Panc1 (cell line): ENCODE measurements around the gene NDUFAF3. TPM values are rescaled to one million over a fixed set of nuclear protein-coding genes. Genes with fewer than 3 reads are reported as not detected.

Experiments used
- ATAC-seq: fragments of 200-7000 bp; cut with Tn5 transposase; 2 replicates; pipeline ENCODE4 v1.9.1; 2020; ENCODE audit warnings: mild to moderate bottlenecking, moderate library complexity
- Bru-seq: library from RNA; stranded (reverse); fragments of 400-500 nt; gene quantifications from one replicate; lab custom pipeline; 2021; lab: Mats Ljungman, UMichigan
- BruChase-seq, 2 experiments: library from RNA; stranded (reverse); fragments of 400-500 nt; gene quantifications; one replicate each; lab custom pipeline; 2021; lab: Mats Ljungman, UMichigan
- BruUV-seq: library from RNA; stranded (reverse); fragments of 400-500 nt; replicated peaks from 2 replicates; lab custom pipeline; 2021; lab: Mats Ljungman, UMichigan
- CTCF ChIA-PET: fragments of 300-600 bp; sonication (Branson Sonifier 250); formaldehyde crosslinking; loops from one replicate; lab custom pipeline; 2022; ENCODE audit warnings: antibody characterized with exemption; lab: Charles Lee
- POLR2A ChIA-PET: fragments of 300-600 bp; sonication (Branson Sonifier 250); formaldehyde crosslinking; loops from one replicate; lab custom pipeline; 2022; ENCODE audit warnings: antibody characterized with exemption; lab: Charles Lee
- DNase-seq: peaks from one replicate; pipeline ENCODE4 v3.0.0-alpha.2; 2010; ENCODE audit warnings: low read depth, low spot score
- H3K27ac ChIP-seq: 2 replicates; pipeline ENCODE4 v1.5.1; 2011; ENCODE audit warnings: mild to moderate bottlenecking, low read length, inconsistent platforms
- H3K27me3 ChIP-seq: fragments of 200-500 bp; sonication (Bioruptor generic); 2 replicates; pipeline ENCODE4 v1.6.0; 2014; ENCODE audit warnings: low read length, inconsistent platforms; ENCODE audit not compliant: control insufficient read depth, insufficient read depth
- H3K36me3 ChIP-seq: fragments of 200-500 bp; sonication (Bioruptor generic); 2 replicates; pipeline ENCODE4 v1.5.1; 2014; ENCODE audit warnings: inconsistent platforms, mild to moderate bottlenecking, low read length, moderate library complexity; ENCODE audit not compliant: control insufficient read depth, insufficient read depth
- H3K4me1 ChIP-seq: 2 replicates; pipeline ENCODE4 v1.5.1; 2011; ENCODE audit warnings: inconsistent platforms, mild to moderate bottlenecking, low read length, moderate library complexity; ENCODE audit not compliant: control insufficient read depth, insufficient read depth
- H3K4me3 ChIP-seq, 2 experiments: 2 replicates each; pipeline ENCODE4 v1.5.1; 2011 to 2012; ENCODE audit warnings: low read depth in 2 of 2, low read length in 2 of 2, mild to moderate bottlenecking in 2 of 2, inconsistent platforms in 1 of 2, moderate library complexity in 1 of 2
- H3K9me3 ChIP-seq: fragments of 200-500 bp; sonication (Bioruptor generic); 2 replicates; pipeline ENCODE4 v1.5.1; 2014; ENCODE audit warnings: low read depth, mild to moderate bottlenecking, inconsistent platforms, low read length, moderate library complexity; ENCODE audit not compliant: control insufficient read depth, insufficient read depth
- CTCF ChIP-seq: fragments of 450-650 bp; IDR thresholded peaks from 2 replicates; pipeline ENCODE4 v1.5.1; 2017; ENCODE audit warnings: mild to moderate bottlenecking
- POLR2AphosphoS5 ChIP-seq: IDR thresholded peaks from 2 replicates; pipeline ENCODE4 v1.6.1; 2012; ENCODE audit warnings: mild to moderate bottlenecking, low read depth, low read length, moderate library complexity
- SIN3A ChIP-seq: IDR thresholded peaks from 2 replicates; pipeline ENCODE4 v1.6.1; 2012; ENCODE audit warnings: low read depth, mild to moderate bottlenecking, low read length, moderate library complexity, borderline replicate concordance; ENCODE audit not compliant: insufficient read depth
- TCF7L2 ChIP-seq: IDR thresholded peaks from 2 replicates; pipeline ENCODE4 v1.6.1; 2011; ENCODE audit warnings: mild to moderate bottlenecking, low read depth, low read length, inconsistent platforms
- in situ Hi-C: cut with HindIII; loops from 2 replicates; pipeline ENCODE4 v1.10.0; 2016; ENCODE audit warnings: low sequenced_read_pairs, low pct_unique_long_range_greater_than_20kb
- intact Hi-C: fragments of 100-400 bp; cut with micrococcal nuclease; formaldehyde crosslinking; loops from one replicate; pipeline ENCODE4 v1.10.0; 2022; ENCODE audit not compliant: unreplicated experiment
- long read RNA-seq: library from polyadenylated mRNA; unstranded; transcript quantifications from one replicate; pipeline ENCODE4 v2.0.0, GENCODE V29; 2021; ENCODE audit not compliant: unreplicated experiment
- polyA plus RNA-seq: library from polyadenylated mRNA; unstranded; fragments of >200 nt; gene quantifications from one replicate; pipeline ENCODE4 v1.2.1, GENCODE V29; 2012; ENCODE audit warnings: missing spikeins; ENCODE audit not compliant: insufficient read length
- total RNA-seq: library from RNA; stranded (reverse); gene quantifications from one replicate; pipeline ENCODE4 v1.2.1, GENCODE V29; 2021; ENCODE audit not compliant: unreplicated experiment
- TF ChIP-seq, protein P1 (sequence below), 2 experiments: IDR thresholded peaks; 2 replicates each; pipeline ENCODE4 v1.6.1; 2011 to 2012; ENCODE audit warnings: low read depth in 2 of 2, control low read depth in 1 of 2, low read length in 1 of 2, mild to moderate bottlenecking in 1 of 2, moderate library complexity in 1 of 2; ENCODE audit not compliant: insufficient read depth in 1 of 2

NDUFAF3 gene, protein sequence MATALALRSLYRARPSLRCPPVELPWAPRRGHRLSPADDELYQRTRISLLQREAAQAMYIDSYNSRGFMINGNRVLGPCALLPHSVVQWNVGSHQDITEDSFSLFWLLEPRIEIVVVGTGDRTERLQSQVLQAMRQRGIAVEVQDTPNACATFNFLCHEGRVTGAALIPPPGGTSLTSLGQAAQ
- 101 TPM for total RNA-seq
- polyA plus RNA-seq: 127 TPM
- percentile 68 among the genes with signal in this experiment for Bru-seq, nascent RNA
- percentile 76 among the genes with signal in this experiment for BruChase-seq, experiment 1, labeled RNA remaining after a 2-hour chase
- BruChase-seq, experiment 2, labeled RNA remaining after a 6-hour chase: percentile 81 among the genes with signal in this experiment
- long read RNA-seq, transcript NDUFAF3-202 (5 exons, 2,012 nt): major isoform, 82 of 115 reads
- long read RNA-seq, partial matches to known transcripts: 8 of 115 reads
- long read RNA-seq, other reads (novel, unspliced or antisense): 20 of 115 reads

GRCh38 chr3:49021813-49022687 is at the start of gene NDUFAF3:
Gene NDUFAF3, plus strand, starts transcription at chr3:49022121. Its CDS starts 24 bp downstream, at chr3:49022145.
- Histone ChIP-seq H3K9me3 (no peaks in the 10 kb centered on the region), H3K4me1 (peaks cover 26% of the 10 kb centered on the region), H3K36me3 (peaks cover 9% of the 10 kb centered on the region), H3K27ac (peak within 1 kb of the TSS; percentile 97), H3K4me3 (peak within 1 kb of the TSS; percentile 71 to 90), H3K27me3 (no peaks in the 10 kb centered on the region)
- peak; percentile 66 for ATAC-seq
- no peak for DNase-seq
- BruUV-seq: no TSS peak
- intact Hi-C loops (no loop called here), in situ Hi-C loops (no loop called here)
- ChIA-PET POLR2A (interaction anchor here (0.5 to 1.1 kb wide), 4 partner anchors 34 to 400 kb away, joined by 5 to 11 read pairs (median 8); partner anchors contain the start of gene TMEM89), CTCF (interaction anchor here (1.5 kb wide), 1 partner anchor 34 kb away, joined by 4 read pairs; no protein-coding TSS in a partner anchor)
- TF ChIP-seq POLR2AphosphoS5: peak; percentile 11
- TF ChIP-seq, protein P1, sequence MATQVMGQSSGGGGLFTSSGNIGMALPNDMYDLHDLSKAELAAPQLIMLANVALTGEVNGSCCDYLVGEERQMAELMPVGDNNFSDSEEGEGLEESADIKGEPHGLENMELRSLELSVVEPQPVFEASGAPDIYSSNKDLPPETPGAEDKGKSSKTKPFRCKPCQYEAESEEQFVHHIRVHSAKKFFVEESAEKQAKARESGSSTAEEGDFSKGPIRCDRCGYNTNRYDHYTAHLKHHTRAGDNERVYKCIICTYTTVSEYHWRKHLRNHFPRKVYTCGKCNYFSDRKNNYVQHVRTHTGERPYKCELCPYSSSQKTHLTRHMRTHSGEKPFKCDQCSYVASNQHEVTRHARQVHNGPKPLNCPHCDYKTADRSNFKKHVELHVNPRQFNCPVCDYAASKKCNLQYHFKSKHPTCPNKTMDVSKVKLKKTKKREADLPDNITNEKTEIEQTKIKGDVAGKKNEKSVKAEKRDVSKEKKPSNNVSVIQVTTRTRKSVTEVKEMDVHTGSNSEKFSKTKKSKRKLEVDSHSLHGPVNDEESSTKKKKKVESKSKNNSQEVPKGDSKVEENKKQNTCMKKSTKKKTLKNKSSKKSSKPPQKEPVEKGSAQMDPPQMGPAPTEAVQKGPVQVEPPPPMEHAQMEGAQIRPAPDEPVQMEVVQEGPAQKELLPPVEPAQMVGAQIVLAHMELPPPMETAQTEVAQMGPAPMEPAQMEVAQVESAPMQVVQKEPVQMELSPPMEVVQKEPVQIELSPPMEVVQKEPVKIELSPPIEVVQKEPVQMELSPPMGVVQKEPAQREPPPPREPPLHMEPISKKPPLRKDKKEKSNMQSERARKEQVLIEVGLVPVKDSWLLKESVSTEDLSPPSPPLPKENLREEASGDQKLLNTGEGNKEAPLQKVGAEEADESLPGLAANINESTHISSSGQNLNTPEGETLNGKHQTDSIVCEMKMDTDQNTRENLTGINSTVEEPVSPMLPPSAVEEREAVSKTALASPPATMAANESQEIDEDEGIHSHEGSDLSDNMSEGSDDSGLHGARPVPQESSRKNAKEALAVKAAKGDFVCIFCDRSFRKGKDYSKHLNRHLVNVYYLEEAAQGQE (IDR thresholded peaks at IDR 0.05; ENCODE audit: insufficient read depth in 1 of 2, low read depth in 2 of 2, low read length in 1 of 2): no peak
- TF ChIP-seq SIN3A: no peak
- TF ChIP-seq CTCF: peak; percentile 92
- 0 out of 2 replicates have a peak, but pooled peaks have one; percentile 21 for TF ChIP-seq TCF7L2

- POLR2A ChIA-PET: no interaction called here
- Histone ChIP-seq H3K4me3 (no peak overlapping the region), H3K27me3 (no peaks in the 10 kb centered on the region), H3K4me1 (no peaks in the 10 kb centered on the region), H3K9me3 (no peaks in the 10 kb centered on the region), H3K27ac (no peak overlapping the region), H3K36me3 (peaks cover 6% of the 10 kb centered on the region; the same call in 1 of the 2 replicates)
- TF ChIP-seq SIN3A (no peak), CTCF (no peak), TCF7L2 (no peak), POLR2AphosphoS5 (no peak)
- TF ChIP-seq, protein P1 (IDR thresholded peaks at IDR 0.05; ENCODE audit: insufficient read depth in 1 of 2, low read depth in 2 of 2, low read length in 1 of 2): no peak
- intact Hi-C loops: no loop called here
- ATAC-seq (no peak), DNase-seq (no peak)
- CTCF ChIA-PET: interaction anchor here (0.7 kb wide), 1 partner anchor 42 kb away, joined by 3 read pairs; no protein-coding TSS in a partner anchor
- in situ Hi-C loops: no loop called here
- no TSS peak for BruUV-seq
Observed at GRCh38 chr3:48974076-48974864, 47.7 kb upstream of the NDUFAF3 start.
